T-helper 17 cell (primary cell): ENCODE measurements around the gene MTRFR. TPM values are rescaled to one million over a fixed set of nuclear protein-coding genes. Genes with fewer than 3 reads are reported as not detected.
"Not testable (repeated sequence)": the region's sequence is repeated elsewhere in the genome, so short reads cannot be mapped to it uniquely, and the experiment has no call there.

Experiments
- ATAC-seq: fragments of 150-1000 bp; cut with Tn5 transposase; 2 replicates; pipeline ENCODE4 v1.10.0; 2021; ENCODE audit warnings: mild to moderate bottlenecking, moderate library complexity
- DNase-seq, 3 donors: peaks; one replicate each; pipeline versions ENCODE4 v3.0.0 to v3.0.0-alpha.2; 2020 to 2021
- H3K9me3 ChIP-seq: one replicate; pipeline ENCODE4 v1.7.0; 2013; ENCODE audit warnings: low read length, mild to moderate bottlenecking; ENCODE audit not compliant: control insufficient read depth, poor library complexity, severe bottlenecking
- H3K27ac Mint-ChIP-seq: one replicate; pipeline ENCODE4 v1.8.0; 2022; ENCODE audit warnings: mild to moderate bottlenecking, moderate library complexity, mixed read lengths
- H3K27me3 Mint-ChIP-seq: one replicate; pipeline ENCODE4 v1.8.0; 2022; ENCODE audit warnings: mixed read lengths
- H3K36me3 Mint-ChIP-seq: one replicate; pipeline ENCODE4 v1.8.0; 2022; ENCODE audit warnings: low read depth, mixed read lengths
- H3K4me1 Mint-ChIP-seq: one replicate; pipeline ENCODE4 v1.8.0; 2022; ENCODE audit warnings: mild to moderate bottlenecking, mixed read lengths
- H3K4me3 Mint-ChIP-seq: one replicate; pipeline ENCODE4 v1.8.0; 2022; ENCODE audit warnings: mild to moderate bottlenecking, moderate library complexity, mixed read lengths
- total RNA-seq, 4 donors: library from RNA in 2 of 4; stranded (reverse) in 2 of 4; gene quantifications; one replicate each; pipeline ENCODE4 v1.2.3 and lab custom pipeline; 2022 to 2026

Gene MTRFR
- total RNA-seq (10 to 100 TPM; 23.2 to 24.5 TPM), total RNA-seq (lab: John Stamatoyannopoulos, UW) (26.3 to 62.8 reads per million in 2 donors)

- DNase-seq (peak; percentile 95 to 98 (median 98)), ATAC-seq (peak; percentile 93)
- peaks cover 53% of the 10 kb centered on the region for H3K4me1 Mint-ChIP-seq
- no peaks in the 10 kb centered on the region for H3K27me3 Mint-ChIP-seq
- H3K9me3 ChIP-seq: no peaks in the 10 kb centered on the region
- peak within 1 kb of the TSS; percentile 99 for H3K4me3 Mint-ChIP-seq
- H3K36me3 Mint-ChIP-seq: peaks cover 4% of the 10 kb centered on the region
- H3K27ac Mint-ChIP-seq: peak within 1 kb of the TSS; percentile 100
These were observed at the start of gene MTRFR, which contains the start of gene MPHOSPH9 for GRCh38 chr12:123232807-123233504. Gene MTRFR, plus strand, starts transcription at chr12:123233436. Its CDS starts 20,239 bp downstream, at chr12:123253675. Gene MPHOSPH9, minus strand, starts transcription at chr12:123233141. Its CDS starts 2,777 bp downstream, at chr12:123230364.

- Mint-ChIP-seq H3K36me3 (peaks cover 4% of the 10 kb centered on the region), H3K4me1 (no peaks in the 10 kb centered on the region), H3K27ac (no peak overlapping the region), H3K4me3 (peak overlapping the region; percentile 19), H3K27me3 (no peaks in the 10 kb centered on the region)
- no peaks in the 10 kb centered on the region for H3K9me3 ChIP-seq
- DNase-seq (no peak), ATAC-seq (no peak)
These were observed 45.6 kb upstream of the MTRFR start for GRCh38 chr12:123187637-123188036.

GRCh38 chr12:123199936-123200335 is 33.3 kb upstream of the MTRFR start:
- no peak overlapping the region for H3K4me3 Mint-ChIP-seq
- H3K36me3 Mint-ChIP-seq: no peaks in the 10 kb centered on the region
- peak overlapping the region; percentile 86 for H3K27ac Mint-ChIP-seq
- peaks cover 11% of the 10 kb centered on the region for H3K4me1 Mint-ChIP-seq
- no peak for DNase-seq
- H3K9me3 ChIP-seq: no peaks in the 10 kb centered on the region
- ATAC-seq: no peak
- H3K27me3 Mint-ChIP-seq: no peaks in the 10 kb centered on the region

- peak overlapping the region; percentile 63 for H3K4me3 Mint-ChIP-seq
- no peaks in the 10 kb centered on the region for H3K27me3 Mint-ChIP-seq
- DNase-seq (no peak), ATAC-seq (no peak)
- H3K4me1 Mint-ChIP-seq: peaks cover 11% of the 10 kb centered on the region
- peak overlapping the region; percentile 86 for H3K27ac Mint-ChIP-seq
- no peaks in the 10 kb centered on the region for H3K9me3 ChIP-seq
- peaks cover under 1% of the 10 kb centered on the region for H3K36me3 Mint-ChIP-seq
These were observed 32.8 kb upstream of the MTRFR start for GRCh38 chr12:123200414-123200813.

- not testable (repeated sequence) for H3K4me1 Mint-ChIP-seq, H3K27ac Mint-ChIP-seq, ATAC-seq, H3K9me3 ChIP-seq, H3K4me3 Mint-ChIP-seq, H3K27me3 Mint-ChIP-seq, DNase-seq
- H3K36me3 Mint-ChIP-seq: peaks cover 11% of the 10 kb centered on the region
These were observed 26.4 kb upstream of the MTRFR start for GRCh38 chr12:123206794-123207193.

- H3K36me3 Mint-ChIP-seq: peaks cover 14% of the 10 kb centered on the region
- H3K9me3 ChIP-seq, H3K27ac Mint-ChIP-seq, H3K4me1 Mint-ChIP-seq, DNase-seq, H3K4me3 Mint-ChIP-seq, H3K27me3 Mint-ChIP-seq, ATAC-seq: not testable (repeated sequence)
These were observed 25.4 kb upstream of the MTRFR start for GRCh38 chr12:123207815-123208214.

- peak in 2 of 3 donors; percentile 19 to 31 for DNase-seq
- peak; percentile 98 for ATAC-seq
- Mint-ChIP-seq H3K4me1 (peaks cover 14% of the 10 kb centered on the region), H3K36me3 (peaks cover 2% of the 10 kb centered on the region), H3K4me3 (peak overlapping the region; percentile 90), H3K27ac (peak overlapping the region; percentile 98), H3K27me3 (no peaks in the 10 kb centered on the region)
- no peaks in the 10 kb centered on the region for H3K9me3 ChIP-seq
These were observed 10.0 kb upstream of the MTRFR start for GRCh38 chr12:123223241-123223668.

GRCh38 chr12:123225443-123225842 is 7.8 kb upstream of the MTRFR start:
- no peaks in the 10 kb centered on the region for H3K27me3 Mint-ChIP-seq
- peak overlapping the region; percentile 79 for H3K27ac Mint-ChIP-seq

GRCh38 chr12:123227581-123228258 is 5.5 kb upstream of the MTRFR start:
- Mint-ChIP-seq H3K4me1 (peaks cover 42% of the 10 kb centered on the region), H3K27me3 (no peaks in the 10 kb centered on the region)
- DNase-seq: no peak

More at GRCh38 chr12:123225443-123225842, 7.8 kb upstream of the MTRFR start:
- H3K4me1 Mint-ChIP-seq: peaks cover 29% of the 10 kb centered on the region
- H3K4me3 Mint-ChIP-seq: no peak overlapping the region
- DNase-seq: no peak
- no peaks in the 10 kb centered on the region for H3K9me3 ChIP-seq
- ATAC-seq: no peak
- H3K36me3 Mint-ChIP-seq: peaks cover 2% of the 10 kb centered on the region

GRCh38 chr12:123229051-123229450 is 4.2 kb upstream of the MTRFR start:
- Mint-ChIP-seq H3K4me1 (peaks cover 44% of the 10 kb centered on the region), H3K27me3 (no peaks in the 10 kb centered on the region), H3K36me3 (peaks cover 2% of the 10 kb centered on the region), H3K4me3 (peak overlapping the region; percentile 85), H3K27ac (peak overlapping the region; percentile 96)
- no peak for DNase-seq
- no peaks in the 10 kb centered on the region for H3K9me3 ChIP-seq
- ATAC-seq: no peak

More at GRCh38 chr12:123227581-123228258, 5.5 kb upstream of the MTRFR start:
- no peak overlapping the region for H3K27ac Mint-ChIP-seq
- H3K4me3 Mint-ChIP-seq: no peak overlapping the region
- no peak for ATAC-seq
- H3K36me3 Mint-ChIP-seq: no peaks in the 10 kb centered on the region
- H3K9me3 ChIP-seq: no peaks in the 10 kb centered on the region

- peak overlapping the region; percentile 100 for H3K27ac Mint-ChIP-seq
- H3K9me3 ChIP-seq: no peaks in the 10 kb centered on the region
- ATAC-seq (no peak), DNase-seq (no peak)
- peaks cover 4% of the 10 kb centered on the region for H3K36me3 Mint-ChIP-seq
- H3K4me1 Mint-ChIP-seq: peaks cover 52% of the 10 kb centered on the region
- H3K27me3 Mint-ChIP-seq: no peaks in the 10 kb centered on the region
- peak overlapping the region; percentile 99 for H3K4me3 Mint-ChIP-seq
These were observed 1.3 kb upstream of the MTRFR start for GRCh38 chr12:123231931-123232330.

- H3K9me3 ChIP-seq: no peaks in the 10 kb centered on the region
- H3K36me3 Mint-ChIP-seq: peaks cover 4% of the 10 kb centered on the region
- no peaks in the 10 kb centered on the region for H3K27me3 Mint-ChIP-seq
- ATAC-seq (no peak), DNase-seq (no peak)
- peaks cover 54% of the 10 kb centered on the region for H3K4me1 Mint-ChIP-seq
- peak overlapping the region; percentile 100 for H3K27ac Mint-ChIP-seq
- H3K4me3 Mint-ChIP-seq: peak overlapping the region; percentile 99
These were observed 797 bp upstream of the MTRFR start for GRCh38 chr12:123232472-123232806.

- no peaks in the 10 kb centered on the region for H3K9me3 ChIP-seq
- Mint-ChIP-seq H3K4me1 (peaks cover 48% of the 10 kb centered on the region), H3K4me3 (peak overlapping the region; percentile 99), H3K27me3 (no peaks in the 10 kb centered on the region), H3K27ac (peak overlapping the region; percentile 100), H3K36me3 (peaks cover 4% of the 10 kb centered on the region)
- no peak for DNase-seq
- ATAC-seq: peak; percentile 25
These were observed 471 bp downstream of the MTRFR start for GRCh38 chr12:123233505-123234308.
